GM19043 (cell line): ENCODE measurements around the gene SLC25A45.

Experiments
- ATAC-seq: cut with Tn5 transposase; IDR thresholded peaks from one replicate; pipeline ENCODE4 v1.9.1; 2021; ENCODE audit warnings: low read depth; ENCODE audit not compliant: unreplicated experiment

SLC25A45 gene

GRCh38 chr11:65404638-65405339 is 22.3 kb upstream of the SLC25A45 start:
- no peak for ATAC-seq

- no peak for ATAC-seq
Measured at GRCh38 chr11:65404210-65404609, 21.8 kb upstream of the SLC25A45 start.

- ATAC-seq, result no peak
Measured at GRCh38 chr11:65403607-65404121, 21.2 kb upstream of the SLC25A45 start.

DNA sequence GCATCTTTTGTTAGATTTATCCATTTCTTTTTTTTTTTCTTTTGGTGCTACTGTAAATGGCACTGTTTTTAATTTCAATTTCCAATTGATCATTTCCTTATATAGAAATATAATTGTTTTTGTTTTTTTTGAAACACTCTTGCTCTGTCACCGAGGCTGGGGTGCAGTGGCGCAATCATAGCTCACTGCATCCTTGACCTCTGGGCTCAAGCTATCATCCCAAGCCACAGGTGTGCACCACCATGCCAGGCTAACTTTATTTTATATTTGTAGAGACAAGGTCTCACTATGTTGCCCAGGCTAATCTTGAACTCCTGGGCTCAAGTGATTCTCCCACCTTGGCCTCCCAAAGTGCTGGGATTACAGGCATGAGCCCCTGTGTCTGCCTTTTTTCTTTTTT is 20.3 kb upstream of the SLC25A45 start:
- ATAC-seq, result no peak

GRCh38 chr11:65401803-65402248 is 19.4 kb upstream of the SLC25A45 start:
- ATAC-seq, result no peak

DNA sequence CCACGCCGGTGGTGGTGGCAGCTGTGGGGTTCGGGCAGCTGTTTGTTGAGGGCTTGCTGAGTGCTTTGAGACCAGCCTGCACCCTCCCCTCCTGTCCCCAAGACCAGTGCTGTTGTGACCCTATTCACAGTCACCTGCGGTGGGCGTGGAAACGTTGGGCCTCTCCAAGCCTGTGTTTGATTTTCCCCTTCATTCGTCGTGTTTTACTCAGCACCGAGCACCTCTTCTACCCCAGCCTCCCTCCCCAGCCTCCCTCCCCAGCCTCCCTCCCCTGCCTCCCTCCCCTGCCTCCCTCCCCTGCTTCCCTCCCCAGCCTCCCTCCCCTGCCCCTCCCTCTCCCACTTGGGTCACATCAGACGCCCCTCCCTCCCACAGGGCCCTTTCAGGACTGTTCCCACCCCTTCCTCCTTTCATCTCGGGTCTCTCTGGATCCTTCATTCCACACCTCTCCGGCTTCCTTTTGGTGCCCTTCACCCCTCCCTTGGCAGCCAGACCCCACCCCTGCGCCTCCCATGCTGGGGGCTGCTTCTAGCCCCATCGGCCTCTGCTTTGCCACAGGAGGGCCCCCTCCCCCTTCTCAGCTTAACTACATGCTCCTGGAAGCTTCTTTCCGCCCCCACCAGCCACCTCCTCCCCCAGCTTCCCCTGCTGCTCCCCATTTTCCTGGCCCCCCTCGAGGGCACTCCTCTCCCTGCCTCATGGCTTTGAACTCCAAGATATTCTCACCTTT is 18.8 kb upstream of the SLC25A45 start:
- no peak for ATAC-seq

GRCh38 chr11:65400307-65401072 is 18.0 kb upstream of the SLC25A45 start:
- no peak for ATAC-seq

GRCh38 chr11:65399845-65400244 is 17.4 kb upstream of the SLC25A45 start:
- ATAC-seq, result no peak

- ATAC-seq, result no peak
Measured at GRCh38 chr11:65399249-65399648, 16.8 kb upstream of the SLC25A45 start.

DNA sequence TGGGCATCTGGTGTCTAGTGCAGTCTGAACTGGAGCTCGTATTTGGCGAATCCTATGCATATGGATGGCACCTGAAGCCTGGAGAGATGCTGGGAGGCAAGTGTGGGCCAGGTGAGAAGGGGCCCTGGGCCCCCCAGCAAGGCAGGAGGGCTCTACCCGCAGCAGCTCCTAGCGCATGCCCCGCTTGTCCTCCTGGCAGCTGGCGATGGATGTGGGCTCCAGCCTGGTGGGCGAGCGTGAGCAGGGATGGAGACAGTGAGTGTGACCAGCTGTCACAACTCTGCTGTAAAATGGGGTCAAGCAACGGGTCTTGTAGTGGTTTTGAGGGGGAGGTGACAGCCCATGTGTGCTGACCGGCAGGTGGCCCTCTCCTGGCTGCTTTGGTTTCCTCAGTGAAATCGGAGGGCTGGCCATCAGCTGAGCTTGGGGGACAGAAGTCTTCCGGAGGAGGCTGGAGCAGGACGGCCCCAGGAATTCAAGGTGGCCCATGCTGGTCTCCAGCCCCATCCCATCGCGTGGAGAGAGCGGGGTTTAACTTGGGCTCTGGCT is 16.0 kb upstream of the SLC25A45 start:
- no peak for ATAC-seq

GRCh38 chr11:65396769-65397745 is 14.6 kb upstream of the SLC25A45 start:
- no peak for ATAC-seq

- no peak for ATAC-seq
Measured at GRCh38 chr11:65395961-65396530, 13.6 kb upstream of the SLC25A45 start.

DNA sequence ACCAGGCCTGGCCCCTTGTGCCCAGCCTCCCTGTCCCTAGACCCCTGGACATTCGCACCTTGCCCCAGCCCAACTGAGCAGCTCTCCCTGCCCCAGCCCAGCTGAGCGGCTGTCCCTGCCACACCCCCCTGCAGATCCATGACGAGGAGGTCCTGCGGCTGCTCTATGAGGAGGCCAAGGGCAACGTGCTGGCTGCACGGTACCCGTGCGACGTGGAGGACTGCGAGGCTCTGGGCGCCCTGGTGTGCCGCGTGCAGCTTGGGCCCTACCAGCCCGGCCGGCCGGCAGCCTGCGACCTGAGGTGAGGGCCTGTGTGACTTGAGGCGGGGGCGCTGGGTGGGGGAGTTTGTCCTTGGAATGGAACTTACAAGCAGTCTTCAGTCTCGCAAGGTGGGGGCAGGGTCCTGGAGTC is 11.7 kb upstream of the SLC25A45 start:
- no peak for ATAC-seq

DNA sequence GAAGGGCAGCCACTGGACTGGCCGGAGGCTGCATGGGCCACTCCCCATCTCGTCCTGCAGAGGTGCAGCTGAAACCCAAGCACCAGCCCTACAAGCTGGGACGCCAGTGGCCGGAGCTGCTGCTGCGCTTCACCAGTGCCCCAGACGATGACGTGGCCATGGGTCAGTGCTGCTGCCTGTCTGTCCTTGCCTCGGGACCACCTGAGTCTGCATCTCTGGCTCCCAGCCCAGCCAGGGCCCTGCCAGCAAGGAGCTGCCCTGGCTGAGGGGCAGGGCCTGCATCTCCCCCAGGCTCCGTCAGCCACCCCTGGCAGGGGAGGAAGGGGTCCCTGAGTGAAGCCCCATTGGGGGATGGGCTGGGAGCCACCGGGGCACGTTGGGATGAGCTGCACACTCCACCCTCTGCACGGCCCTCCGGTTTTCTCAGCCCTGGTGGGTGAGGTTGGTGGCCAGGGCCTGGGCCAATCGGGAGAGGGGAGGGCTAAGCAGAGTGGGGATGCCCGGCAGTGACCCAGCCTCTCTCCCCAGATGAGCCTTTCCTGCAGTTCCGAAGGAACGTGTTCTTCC is 11.2 kb upstream of the SLC25A45 start:
- no peak for ATAC-seq

- no peak for ATAC-seq
Measured at GRCh38 chr11:65392899-65393298, 10.5 kb upstream of the SLC25A45 start.

DNA sequence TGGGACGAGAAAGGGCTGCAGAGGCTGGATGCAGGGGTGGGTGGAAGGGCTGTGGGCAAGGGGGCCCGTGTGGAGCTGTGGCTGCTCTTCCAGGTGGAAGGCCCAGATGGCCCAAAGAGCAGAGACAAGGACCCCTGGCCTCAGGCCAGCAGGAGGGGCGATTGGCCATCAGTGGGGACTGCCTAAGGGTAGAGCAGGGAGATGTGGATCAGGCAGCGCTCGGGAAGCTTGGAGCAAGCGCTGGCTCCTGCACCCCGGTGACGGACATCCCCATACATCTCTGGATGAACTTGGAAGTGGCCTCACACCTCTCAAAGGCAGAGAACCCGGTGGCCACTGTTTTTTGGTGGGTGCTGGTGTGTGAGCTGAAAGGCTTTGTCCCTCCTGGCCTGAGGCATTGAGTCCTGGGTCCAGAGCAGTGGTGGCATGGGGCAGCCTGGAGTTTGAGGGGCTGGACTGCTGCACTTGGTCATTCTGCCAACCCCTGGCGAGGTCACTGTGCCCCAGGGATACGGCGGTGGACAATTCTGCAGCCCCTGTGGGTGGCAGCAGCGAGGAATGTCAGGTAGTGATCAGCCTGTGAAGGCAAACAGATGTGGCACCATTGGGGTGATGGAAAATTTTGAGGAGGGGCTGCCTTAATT is 9.9 kb upstream of the SLC25A45 start:
- no peak for ATAC-seq

- ATAC-seq, result no peak
Measured at GRCh38 chr11:65390996-65391395, 8.6 kb upstream of the SLC25A45 start.

- no peak for ATAC-seq
Measured at GRCh38 chr11:65390099-65390941, 7.9 kb upstream of the SLC25A45 start.
